Stimulated activated CD8-positive, alpha-beta memory T cell treated with anti-CD3 and anti-CD28 coated beads, Interleukin-4, amount 100 ng/mL, for 4 hours (primary cell): ENCODE data around the gene CNGA4.
"Not testable (repeated sequence)": the region's sequence is repeated elsewhere in the genome, so short reads cannot be mapped to it uniquely, and the experiment has no call there.

Experiments
- DNase-seq, 2 donors: peaks; one replicate each; pipeline ENCODE4 v3.0.0-alpha.2; 2020; ENCODE audit warnings: low read depth in 2 of 2, low spot score in 1 of 2

The CNGA4 gene

DNA sequence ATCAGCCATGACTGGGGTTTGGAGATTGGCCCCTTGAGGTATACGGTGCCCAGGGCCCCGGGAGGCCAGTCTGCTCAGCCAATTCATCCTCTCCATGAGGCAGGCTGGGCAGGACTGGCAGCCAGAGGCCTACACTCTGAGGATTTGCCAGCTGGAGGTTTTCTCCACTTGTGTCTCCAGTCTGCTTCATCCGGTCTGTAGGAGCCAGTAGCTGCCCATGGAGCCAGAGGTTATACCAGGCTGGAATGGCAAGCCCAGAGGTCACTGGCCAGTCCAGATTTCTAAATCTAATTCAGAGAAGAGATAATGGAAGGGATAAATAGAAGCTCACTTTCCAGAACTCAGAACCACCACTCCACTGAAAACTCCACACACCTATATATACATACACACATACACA is 14.5 kb upstream of the CNGA4 start:
- no peak for DNase-seq

DNA sequence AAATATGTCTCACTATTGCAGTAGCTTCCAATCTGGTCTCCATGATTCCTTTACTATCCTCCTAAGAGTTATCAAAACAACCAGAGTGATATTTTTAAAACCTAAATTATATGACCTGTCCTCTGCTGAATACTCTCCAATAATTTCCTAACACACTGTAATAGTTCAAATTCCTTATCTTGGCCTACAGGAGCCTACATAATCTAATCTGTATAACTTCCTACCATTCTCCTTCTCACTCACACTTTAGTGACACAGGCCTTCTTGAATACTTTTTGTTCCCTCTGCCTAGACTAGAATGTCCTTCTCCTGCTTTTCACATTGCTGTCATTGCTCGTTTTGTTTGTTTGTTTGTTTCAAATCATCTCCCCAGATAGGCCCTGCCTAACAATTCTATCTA is 13.9 kb upstream of the CNGA4 start:
- no peak for DNase-seq

DNA sequence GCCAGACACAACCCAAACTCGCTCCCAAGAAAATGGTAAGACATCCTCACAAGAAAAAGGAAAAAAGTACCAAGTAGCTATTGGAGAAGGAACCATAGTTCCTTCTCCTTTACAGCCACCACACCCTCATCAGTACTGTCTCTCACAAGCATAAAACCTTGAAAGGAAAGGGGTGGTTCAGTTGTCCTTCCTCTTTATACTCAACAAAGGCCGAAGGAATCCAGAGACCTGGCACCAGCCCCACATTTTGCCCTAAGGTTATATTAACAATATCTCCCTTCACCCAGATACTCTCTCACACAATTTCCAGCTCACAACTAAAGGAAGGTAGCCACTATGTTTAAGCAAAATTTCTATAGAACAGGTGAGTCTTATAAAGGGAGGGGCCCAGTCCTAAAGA is 13.0 kb upstream of the CNGA4 start:
- no peak for DNase-seq

DNA sequence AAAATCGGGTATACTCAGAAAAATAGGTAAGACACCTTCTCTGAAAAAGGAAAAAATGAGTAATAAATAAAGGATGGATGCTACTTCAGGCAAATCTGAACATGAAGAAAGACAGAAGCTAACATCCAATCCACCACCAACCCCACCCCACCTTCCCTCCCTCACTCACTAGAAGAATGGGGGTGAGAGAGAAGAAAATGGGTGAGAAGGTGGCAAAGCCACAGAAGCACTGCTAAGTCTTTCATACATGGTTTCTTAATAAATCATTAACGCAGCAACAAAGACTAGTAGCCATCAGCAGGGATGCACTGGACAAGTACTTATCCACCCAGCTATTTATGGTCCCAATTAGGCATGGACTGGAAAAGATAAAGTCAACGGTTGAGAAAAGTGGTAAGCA is 10.4 kb upstream of the CNGA4 start:
- DNase-seq = no peak

DNA sequence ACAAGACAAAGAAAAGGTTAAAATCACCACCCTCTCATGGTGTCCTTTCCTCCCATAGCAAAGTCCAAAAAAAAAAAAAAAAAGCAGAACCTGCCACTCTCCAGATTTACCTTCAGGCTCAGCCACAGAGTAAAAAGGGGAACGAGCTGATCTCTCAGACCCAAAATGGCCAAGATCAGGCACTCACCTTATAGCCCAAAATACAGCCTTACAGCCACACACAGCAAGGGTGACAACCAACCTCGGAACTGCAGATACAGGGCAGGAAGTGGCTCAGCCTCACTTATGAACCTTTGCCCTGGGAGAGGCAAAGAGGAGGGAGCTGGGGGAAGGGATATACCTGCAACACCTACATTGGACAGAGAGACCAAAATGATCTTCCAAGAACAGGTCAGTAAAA is 9.0 kb upstream of the CNGA4 start:
- no peak for DNase-seq

DNA sequence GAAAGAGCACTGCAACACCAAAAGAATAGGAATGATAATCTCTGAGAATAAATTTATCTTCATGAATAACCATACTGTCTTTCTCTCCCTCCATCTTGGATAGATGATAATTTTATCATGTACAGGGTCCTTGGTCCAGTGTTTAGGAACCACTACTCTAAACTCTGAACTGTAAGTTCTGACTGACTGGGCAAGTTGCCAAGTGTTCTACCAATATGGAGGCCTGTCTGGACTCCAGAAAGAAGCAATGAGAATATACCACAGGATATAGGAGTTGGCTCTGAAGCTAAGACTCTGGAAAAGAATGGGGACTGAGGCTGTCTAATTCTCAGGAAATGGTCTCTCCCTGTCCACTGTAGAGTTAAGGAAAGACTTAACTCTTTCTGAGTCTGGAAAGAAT is 6.0 kb upstream of the CNGA4 start:
- no peak for DNase-seq

DNA sequence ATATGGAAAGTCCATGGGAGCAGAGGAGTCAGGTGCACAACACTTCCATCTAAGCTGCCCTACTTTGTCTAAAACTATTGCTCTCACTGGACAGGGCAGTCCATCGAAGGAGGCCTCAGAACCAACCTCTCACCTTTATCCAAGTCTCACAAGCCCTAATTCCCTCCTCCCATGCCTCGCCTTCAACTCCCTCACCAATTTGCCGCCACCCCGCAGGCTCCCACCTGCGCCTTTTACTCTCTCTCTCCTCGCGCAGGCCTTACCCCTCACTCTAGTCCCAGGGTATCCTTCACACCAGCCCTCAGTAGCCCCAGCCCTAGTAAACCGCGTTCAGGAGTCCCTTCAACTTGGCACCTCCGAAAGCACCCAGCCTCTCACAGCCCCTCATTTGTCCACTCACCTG is 4.9 kb upstream of the CNGA4 start:
- DNase-seq = no peak

DNA sequence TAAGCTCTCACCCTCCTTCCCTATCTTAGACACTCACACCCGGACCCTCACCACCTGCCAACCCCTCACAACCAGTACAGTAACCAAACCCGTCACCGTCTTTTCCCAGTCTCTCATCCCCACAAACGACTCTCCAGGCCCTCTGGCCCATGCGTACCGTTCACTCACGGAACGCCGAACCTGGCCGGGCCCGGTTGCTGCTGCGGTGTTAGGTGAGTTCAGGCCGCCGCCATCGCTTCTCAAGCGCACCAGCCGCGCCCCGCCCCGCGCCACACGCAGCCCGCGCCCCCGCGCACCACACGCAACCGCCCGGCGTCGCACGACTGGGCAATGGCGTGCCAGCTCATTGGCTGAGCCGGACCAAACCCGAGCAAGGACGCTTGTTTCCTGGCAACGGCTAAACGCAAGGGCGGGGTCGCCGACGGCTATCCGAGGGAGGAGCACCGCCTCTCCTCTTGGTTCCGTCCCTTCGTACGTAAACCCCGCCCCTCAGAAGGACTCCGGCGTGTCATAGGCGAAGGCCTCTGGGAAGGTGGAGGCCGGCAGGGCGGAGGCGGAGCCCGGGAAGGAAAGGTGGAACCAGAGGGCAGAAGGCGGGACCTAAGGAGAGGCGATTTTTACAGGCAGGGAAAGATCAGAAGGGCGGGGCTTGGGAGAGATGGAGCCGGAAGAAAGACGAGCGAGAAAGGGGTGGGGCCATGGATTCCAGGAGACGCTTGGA is 4.3 kb upstream of the CNGA4 start, which contains the start of gene FHIP1B:
Gene FHIP1B, minus strand, starts transcription at position 250 of the 721 bp plus-strand sequence. CDS start 10,120 bp downstream, outside the sequence.
- DNase-seq = peak; percentile 97 to 99

DNA sequence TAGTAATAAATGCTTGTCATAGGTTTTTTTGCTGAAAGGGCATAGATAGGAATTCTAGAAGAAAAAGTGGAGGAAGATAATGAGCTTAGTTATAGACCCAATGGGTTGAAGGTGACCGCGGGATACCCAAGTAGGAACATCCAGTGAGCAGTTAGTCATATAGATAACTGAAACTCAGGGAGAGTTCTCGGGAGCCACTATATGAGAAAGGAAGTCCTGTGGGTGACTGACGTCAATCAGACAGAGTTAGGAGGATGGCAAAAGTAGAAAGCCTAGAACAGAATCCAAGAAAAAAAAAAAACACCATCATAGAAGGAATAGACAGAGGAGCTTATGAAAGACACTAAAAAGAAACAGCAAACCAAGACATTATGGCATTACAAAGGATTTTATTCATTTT is 1.6 kb upstream of the CNGA4 start:
- no peak for DNase-seq

DNA sequence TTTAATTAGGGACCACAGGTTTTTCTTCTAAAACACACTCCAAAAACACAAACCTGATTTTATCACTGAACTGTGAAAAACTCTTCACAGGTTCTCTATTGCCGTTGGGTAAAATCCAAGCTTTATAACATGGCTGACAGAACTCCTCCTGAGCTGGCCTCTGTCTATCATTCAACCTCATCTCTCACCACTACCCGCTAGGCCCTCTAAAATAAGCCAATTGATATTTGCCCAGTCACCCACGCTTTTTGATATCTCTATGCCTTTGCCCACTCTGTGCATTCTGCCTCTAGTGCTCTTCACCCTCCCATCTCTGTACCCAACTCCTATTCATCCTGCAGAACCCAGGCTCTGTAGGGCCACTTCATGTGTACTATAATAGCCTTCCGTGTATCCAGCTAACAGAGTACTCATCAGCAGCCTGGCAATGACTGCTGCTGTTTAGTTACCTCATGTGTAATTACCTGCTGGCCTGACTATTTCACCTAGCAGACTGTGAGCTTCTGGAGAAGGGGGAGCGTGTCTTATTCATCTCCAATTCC is 1.1 kb upstream of the CNGA4 start:
- no peak for DNase-seq

DNA sequence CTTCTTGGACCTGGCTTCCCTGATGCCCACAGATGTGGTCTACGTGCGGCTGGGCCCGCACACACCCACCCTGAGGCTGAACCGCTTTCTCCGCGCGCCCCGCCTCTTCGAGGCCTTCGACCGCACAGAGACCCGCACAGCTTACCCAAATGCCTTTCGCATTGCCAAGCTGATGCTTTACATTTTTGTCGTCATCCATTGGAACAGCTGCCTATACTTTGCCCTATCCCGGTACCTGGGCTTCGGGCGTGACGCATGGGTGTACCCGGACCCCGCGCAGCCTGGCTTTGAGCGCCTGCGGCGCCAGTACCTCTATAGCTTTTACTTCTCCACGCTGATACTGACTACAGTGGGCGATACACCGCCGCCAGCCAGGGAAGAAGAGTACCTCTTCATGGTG is 1.2 kb downstream of the CNGA4 start:
- no peak for DNase-seq

DNA sequence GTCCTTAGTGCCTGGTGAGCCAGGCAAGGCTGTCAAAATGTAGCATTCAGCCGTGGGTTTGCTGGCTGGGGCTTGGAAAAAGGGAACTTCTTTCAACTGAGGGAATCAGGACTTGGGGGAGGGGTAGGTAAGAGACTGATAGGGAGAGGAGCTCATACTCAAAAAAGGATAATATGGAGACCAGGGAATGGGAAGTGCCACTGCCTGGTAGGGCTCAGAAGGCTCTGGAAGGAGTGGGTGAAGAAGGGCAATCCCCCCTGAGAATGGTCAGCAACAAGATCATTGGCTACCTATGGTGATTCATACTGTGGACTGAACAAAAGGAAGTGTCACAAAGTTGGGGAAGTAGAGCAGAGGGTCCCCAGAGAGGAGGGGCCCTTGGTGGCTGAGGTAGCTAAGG is 1.9 kb downstream of the CNGA4 start:
- no peak for DNase-seq

DNA sequence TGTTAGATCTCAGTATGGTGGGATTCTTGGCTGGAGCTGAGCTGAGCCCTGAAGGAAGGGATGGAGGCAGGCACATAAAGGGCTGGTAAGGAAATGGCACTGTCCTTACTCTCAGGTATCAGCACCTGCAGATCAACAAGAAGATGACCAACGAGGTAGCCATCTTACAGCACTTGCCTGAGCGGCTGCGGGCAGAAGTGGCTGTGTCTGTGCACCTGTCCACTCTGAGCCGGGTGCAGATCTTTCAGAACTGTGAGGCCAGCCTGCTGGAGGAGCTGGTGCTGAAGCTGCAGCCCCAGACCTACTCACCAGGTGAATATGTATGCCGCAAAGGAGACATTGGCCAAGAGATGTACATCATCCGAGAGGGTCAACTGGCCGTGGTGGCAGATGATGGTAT is 2.4 kb downstream of the CNGA4 start:
- DNase-seq = no peak

DNA sequence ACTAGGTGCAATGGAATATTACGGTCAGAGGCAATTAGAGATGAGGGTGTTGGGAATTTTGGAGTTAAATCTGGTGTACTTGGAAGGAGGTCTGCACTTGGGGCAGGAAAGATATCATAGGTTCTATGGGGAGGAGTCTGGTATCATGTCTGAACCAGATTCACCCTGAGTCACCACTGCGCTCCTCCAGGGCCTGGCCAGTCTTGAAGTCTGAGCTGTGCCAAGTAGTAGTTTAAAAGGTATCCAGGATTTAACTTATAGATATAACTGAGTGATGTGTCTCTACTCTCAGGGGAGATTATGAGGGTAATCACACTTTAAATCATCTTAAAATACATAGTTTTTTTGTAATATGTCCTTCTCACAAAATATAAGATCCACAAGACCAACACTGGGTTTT is 6.6 kb downstream of the CNGA4 start:
- no peak for DNase-seq

DNA sequence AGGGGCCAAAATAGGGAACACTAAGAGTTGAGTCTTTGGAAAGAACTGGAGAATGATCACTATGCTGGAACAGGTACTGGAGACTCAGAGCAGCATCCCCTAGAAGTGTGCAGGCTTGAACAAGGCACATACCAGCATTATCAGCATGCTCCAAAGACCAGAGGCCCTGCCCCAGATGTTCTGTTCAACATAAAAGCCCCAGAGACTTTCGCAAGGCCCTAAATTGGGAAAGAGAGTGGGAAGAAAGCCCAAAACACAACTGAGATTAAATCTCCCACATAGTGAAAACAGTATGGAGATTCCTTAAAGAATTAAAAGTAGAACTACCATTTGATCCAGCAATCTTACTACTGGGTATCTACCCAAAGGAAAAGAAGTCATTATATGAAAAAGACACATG is 9.4 kb downstream of the CNGA4 start:
- DNase-seq = no peak

DNA sequence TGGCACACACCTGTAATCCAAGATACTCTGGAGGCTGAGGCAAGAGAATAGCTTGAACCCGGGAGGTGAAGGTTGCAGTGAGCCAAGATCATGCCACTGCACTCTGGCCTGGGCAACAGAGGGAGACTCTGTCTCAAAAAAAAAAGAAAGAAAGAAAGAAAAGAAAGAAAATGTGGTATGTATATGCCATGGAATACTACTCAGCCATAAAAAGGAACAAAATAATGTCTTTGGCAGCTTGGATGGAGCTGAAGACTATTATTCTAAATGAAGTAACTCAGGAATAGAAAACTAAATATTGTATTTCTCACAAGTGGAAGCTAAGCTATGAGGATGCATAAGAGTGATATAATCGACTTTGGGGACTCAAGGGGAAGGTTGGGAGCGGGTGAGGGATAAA is 10.0 kb downstream of the CNGA4 start:
- DNase-seq = not testable (repeated sequence)

DNA sequence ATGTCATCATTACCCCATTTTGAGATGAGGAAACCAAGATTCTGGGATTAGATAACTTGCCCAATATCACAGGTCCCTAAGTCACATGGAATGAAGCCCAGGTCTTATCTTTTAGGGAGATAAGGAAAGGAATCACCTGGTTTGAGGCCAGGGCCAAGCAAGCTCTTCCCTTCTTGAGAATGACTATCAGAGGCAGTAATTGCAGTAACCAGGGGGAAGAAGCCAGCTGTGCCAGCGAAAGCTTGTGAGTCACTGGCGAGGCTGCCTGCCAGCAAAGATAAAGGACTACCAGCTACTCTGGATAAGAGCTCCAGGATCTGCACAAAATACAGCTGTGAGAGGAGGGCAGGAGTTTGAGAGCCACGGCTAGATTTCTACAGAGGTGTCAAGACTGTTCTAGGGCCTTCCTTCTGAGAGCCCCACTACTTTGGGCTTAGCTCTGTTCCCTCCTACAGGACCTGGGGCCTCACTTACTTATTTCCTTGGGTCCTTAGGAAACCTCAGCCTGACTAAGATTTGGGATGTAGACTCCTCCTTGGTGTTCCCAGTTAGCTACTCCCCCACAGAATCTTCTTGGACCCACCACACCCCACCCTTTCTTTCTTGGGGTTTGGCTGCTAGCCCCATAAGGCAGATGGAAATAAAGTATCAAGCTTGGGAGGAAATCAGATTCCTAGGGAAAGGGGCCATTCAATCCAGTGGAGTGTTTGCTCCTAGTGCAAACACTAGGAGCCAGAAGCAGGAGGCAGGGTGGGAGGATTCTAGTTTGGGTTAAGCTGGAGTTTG is 11.1 kb downstream of the CNGA4 start:
- no peak for DNase-seq

DNA sequence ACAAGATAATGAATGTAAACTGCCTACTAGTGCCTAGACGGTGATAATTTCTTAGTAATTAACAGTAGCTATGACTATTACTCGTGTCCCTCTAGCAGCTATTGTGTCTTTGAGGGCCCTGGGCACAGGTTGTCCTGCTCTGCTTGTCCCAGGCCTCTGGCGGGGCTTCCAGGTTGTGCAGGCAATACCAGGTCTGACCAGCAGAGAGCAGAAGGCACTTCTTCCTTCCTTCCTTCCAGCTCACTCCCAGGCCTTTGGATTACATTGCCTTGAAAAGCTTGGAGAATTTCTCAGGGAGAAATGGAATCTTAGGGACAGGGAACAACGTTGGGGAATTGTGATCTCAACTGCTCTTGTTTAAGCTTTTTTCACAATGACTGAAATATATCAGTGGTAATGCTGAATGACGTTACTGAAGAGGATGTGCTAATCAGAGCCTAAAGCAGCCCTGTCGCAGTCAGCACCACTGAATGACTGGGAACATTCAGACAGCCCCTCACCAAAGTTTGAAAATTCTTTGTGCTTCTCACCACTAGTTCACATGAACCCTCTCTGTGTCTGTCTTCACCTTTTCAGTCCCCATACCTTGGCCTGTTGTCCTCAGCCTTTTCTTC is 12.3 kb downstream of the CNGA4 start:
- no peak for DNase-seq

DNA sequence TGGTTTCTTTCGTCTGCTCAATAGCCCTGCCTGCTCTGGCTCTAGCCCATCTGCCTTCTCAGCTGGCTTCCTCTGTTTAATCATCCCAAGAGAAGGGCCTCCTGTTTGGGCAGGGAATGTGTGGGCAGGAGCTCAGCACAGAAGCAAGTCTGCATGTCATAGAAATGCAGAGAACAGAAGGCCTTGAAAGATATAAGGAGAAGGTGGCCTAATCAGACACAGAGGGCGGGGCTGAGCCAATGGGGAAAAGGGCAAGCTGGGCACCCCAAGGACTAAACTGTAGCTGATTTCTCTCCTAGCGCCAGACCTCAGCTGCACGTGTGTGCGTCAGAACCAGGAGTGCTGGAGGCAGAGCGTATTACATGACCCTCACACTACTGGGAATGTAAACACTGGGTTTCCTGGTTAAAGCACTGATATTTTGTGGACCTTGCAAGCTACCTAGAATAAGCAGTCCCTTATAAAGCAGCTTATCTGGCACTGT is 13.1 kb downstream of the CNGA4 start:
- DNase-seq = no peak

DNA sequence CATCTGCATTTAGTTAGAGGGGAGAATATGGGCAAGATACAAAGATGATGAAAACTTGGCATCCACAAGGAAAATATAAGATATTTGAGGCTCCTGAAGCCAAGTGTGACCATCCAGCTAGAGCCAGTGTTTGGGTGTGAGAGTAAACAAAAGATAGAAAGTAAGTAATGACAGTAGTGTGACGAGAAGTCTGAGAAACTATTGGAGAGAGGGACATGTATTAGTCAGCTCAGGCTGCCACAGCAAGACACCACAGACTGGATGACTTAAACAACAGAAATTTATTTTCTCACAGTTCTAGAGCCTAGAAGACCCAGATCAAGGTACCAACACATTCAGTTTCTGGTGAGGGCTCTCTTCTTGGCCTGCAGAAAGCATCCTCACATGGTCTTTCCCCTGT is 14.3 kb downstream of the CNGA4 start:
- no peak for DNase-seq

DNA sequence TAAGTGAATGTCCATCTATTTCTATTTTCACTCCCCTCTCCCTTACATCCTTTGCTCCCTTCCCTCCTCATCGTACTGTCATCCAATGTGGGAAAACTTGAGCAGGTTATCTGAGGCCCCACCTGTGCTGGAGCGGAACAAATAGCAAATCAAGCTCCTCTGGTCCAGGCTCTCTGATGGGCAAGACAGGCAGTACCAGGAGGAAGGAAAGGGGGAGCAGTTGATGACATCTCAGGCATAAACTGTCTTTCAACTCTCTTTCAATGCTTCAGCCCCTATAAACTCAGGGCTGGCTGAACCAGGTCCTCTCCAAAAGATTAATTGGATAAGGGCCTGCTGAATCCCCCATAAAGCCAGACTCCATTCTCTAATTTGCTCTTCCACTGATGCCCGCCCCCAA is 19.3 kb downstream of the CNGA4 start:
- DNase-seq = no peak

DNA sequence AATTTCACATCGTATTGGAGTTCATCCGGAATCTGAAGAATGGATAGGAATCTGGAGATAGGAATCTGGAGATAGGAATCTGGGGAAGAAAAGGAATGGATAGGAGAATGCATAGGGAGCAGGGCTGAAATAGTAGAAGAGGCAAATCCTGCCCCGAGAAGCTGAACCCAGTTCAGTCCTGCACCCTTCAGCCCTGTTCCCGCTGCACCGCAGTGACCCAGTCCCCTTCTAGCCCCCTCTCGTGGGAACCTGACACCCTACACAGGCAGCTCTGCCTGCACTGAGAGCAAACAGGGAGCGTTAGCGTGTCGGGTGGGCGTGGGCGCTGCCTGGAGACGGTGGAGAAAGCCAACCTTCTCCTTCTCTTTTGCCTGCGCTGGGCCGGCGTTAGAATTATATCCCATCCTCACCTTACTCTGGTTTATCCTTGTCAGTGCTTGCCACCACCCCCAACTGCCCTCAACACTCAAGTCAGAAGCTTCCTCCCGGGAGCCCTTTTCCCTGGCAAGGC is 19.7 kb downstream of the CNGA4 start:
- DNase-seq = no peak
